ENCODE results near the gene PIGX.

- TF ChIP-seq CTCF (IDR thresholded peaks at IDR 0.05) (no peak), POLR2A (IDR thresholded peaks at IDR 0.05) (no peak)
Observed at GRCh38 chr3:196754091-196754981, 42.2 kb downstream of the PIGX start.

All from uterus (tissue), 2 donors.